GM19023 (cell line): ENCODE measurements around the gene ADGRG2.
"Not testable (repeated sequence)": the region's sequence is repeated elsewhere in the genome, so short reads cannot be mapped to it uniquely, and the experiment has no call there.

Experiments used
- ATAC-seq: cut with Tn5 transposase; IDR thresholded peaks from one replicate; pipeline ENCODE4 v1.9.1; 2021; ENCODE audit warnings: mild to moderate bottlenecking, moderate library complexity; ENCODE audit not compliant: unreplicated experiment

The ADGRG2 gene

GRCh38 chrX:19085666-19086065 is 36.6 kb downstream of the ADGRG2 start:
- ATAC-seq: no peak

GRCh38 chrX:19075754-19076153 is 46.5 kb downstream of the ADGRG2 start:
- ATAC-seq: no peak

- no peak for ATAC-seq
These were observed 49.9 kb downstream of the ADGRG2 start for GRCh38 chrX:19072372-19072771.

GRCh38 chrX:19070555-19070994 is 51.7 kb downstream of the ADGRG2 start:
- ATAC-seq: no peak

GRCh38 chrX:19066987-19067386 is 55.3 kb downstream of the ADGRG2 start:
- ATAC-seq: not testable (repeated sequence)

- no peak for ATAC-seq
These were observed 56.7 kb downstream of the ADGRG2 start for GRCh38 chrX:19065535-19065934.

GRCh38 chrX:19064175-19064574 is 58.1 kb downstream of the ADGRG2 start:
- no peak for ATAC-seq

GRCh38 chrX:19063030-19063429 is 59.2 kb downstream of the ADGRG2 start:
- no peak for ATAC-seq

GRCh38 chrX:19059067-19059466 is 63.2 kb downstream of the ADGRG2 start:
- no peak for ATAC-seq

GRCh38 chrX:19057856-19058255 is 64.4 kb downstream of the ADGRG2 start:
- ATAC-seq: no peak

- no peak for ATAC-seq
These were observed 73.2 kb downstream of the ADGRG2 start for GRCh38 chrX:19049110-19049509.

GRCh38 chrX:19046343-19047215 is 75.7 kb downstream of the ADGRG2 start:
- ATAC-seq: no peak

GRCh38 chrX:19040373-19040772 is 81.9 kb downstream of the ADGRG2 start:
- ATAC-seq: no peak

GRCh38 chrX:19034025-19034424 is 88.2 kb downstream of the ADGRG2 start:
- no peak for ATAC-seq

GRCh38 chrX:19030805-19031204 is 91.5 kb downstream of the ADGRG2 start:
- ATAC-seq: no peak

GRCh38 chrX:19028560-19028959 is 93.7 kb downstream of the ADGRG2 start:
- no peak for ATAC-seq

GRCh38 chrX:19024366-19024765 is 97.9 kb downstream of the ADGRG2 start:
- no peak for ATAC-seq

- ATAC-seq: no peak
These were observed 102.3 kb downstream of the ADGRG2 start for GRCh38 chrX:19019996-19020395.

- ATAC-seq: no peak
These were observed 105.0 kb downstream of the ADGRG2 start for GRCh38 chrX:19017271-19017670.

GRCh38 chrX:19016614-19017013 is 105.7 kb downstream of the ADGRG2 start:
- ATAC-seq: not testable (repeated sequence)

GRCh38 chrX:19007868-19008267 is 114.4 kb downstream of the ADGRG2 start:
- ATAC-seq: no peak

- ATAC-seq: no peak
These were observed 115.3 kb downstream of the ADGRG2 start for GRCh38 chrX:19007011-19007410.

GRCh38 chrX:19005909-19006308 is 116.4 kb downstream of the ADGRG2 start:
- ATAC-seq: no peak
